PFSK-1 (cell line): ENCODE results near the gene OIT3.

Experiments
- FOXP2 ChIP-seq: optimal IDR thresholded peaks from 2 replicates; pipeline ENCODE3; 2011; ENCODE audit warnings: borderline replicate concordance, control low read depth, inconsistent platforms; ENCODE audit not compliant: insufficient read depth; ENCODE audit errors: extremely low read length, extremely low read depth
- POLR2AphosphoS5 ChIP-seq: IDR thresholded peaks from 2 replicates; pipeline ENCODE4 v1.6.1; 2012; ENCODE audit warnings: low read depth, mild to moderate bottlenecking, control low read depth, low read length, moderate library complexity
- REST ChIP-seq, 2 experiments: IDR thresholded peaks; 2 replicates each; pipeline versions ENCODE4 v1.6.1 to v1.8.0; 2011 to 2012; ENCODE audit warnings: low read depth in 2 of 2, low read length in 2 of 2, control low read depth in 1 of 2, inconsistent platforms in 1 of 2, mild to moderate bottlenecking in 1 of 2, moderate library complexity in 1 of 2; ENCODE audit not compliant: insufficient read depth in 1 of 2
- SIN3A ChIP-seq: IDR thresholded peaks from 2 replicates; pipeline ENCODE4 v1.6.1; 2012; ENCODE audit warnings: mild to moderate bottlenecking, low read length, moderate library complexity, borderline replicate concordance; ENCODE audit not compliant: insufficient read depth
- TAF1 ChIP-seq: IDR thresholded peaks from 2 replicates; pipeline ENCODE4 v1.6.1; 2012; ENCODE audit warnings: low read length, control low read depth, borderline replicate concordance; ENCODE audit not compliant: insufficient read depth

OIT3 gene

GRCh38 chr10:72948762-72949161 is 55.2 kb downstream of the OIT3 start:
- TF ChIP-seq REST (IDR thresholded peaks at IDR 0.05; ENCODE audit: insufficient read depth in 1 of 2, low read depth in 2 of 2, low read length in 2 of 2), result no peak
- TF ChIP-seq POLR2AphosphoS5, result no peak
- TF ChIP-seq SIN3A, result no peak
- TF ChIP-seq TAF1, result no peak
- TF ChIP-seq FOXP2, result no peak

GRCh38 chr10:72951760-72952159 is 58.2 kb downstream of the OIT3 start:
- TF ChIP-seq REST (IDR thresholded peaks at IDR 0.05; ENCODE audit: insufficient read depth in 1 of 2, low read depth in 2 of 2, low read length in 2 of 2) (no peak), POLR2AphosphoS5 (no peak), SIN3A (no peak), FOXP2 (no peak), TAF1 (no peak)

DNA sequence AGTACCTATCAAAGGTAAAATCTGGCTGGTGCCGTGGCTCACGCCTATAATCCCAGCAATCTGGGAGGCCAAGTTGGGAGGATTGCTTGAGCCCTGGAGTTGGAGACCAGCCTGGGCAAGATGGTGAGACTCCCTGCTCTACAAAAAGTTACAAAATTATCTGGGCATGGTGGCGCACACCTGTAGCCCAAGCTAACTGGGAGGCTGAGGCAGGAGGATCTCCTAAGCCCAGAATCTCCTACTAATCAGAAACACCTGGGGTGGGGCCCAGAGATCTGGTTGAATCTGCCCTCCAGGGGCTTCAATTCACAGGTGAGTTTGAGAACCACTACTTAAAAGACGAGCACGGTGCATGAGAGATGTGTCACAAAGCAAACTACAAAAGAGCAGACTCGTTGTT is 58.6 kb downstream of the OIT3 start:
- TF ChIP-seq SIN3A (no peak), REST (IDR thresholded peaks at IDR 0.05; ENCODE audit: insufficient read depth in 1 of 2, low read depth in 2 of 2, low read length in 2 of 2) (no peak), TAF1 (no peak)

DNA sequence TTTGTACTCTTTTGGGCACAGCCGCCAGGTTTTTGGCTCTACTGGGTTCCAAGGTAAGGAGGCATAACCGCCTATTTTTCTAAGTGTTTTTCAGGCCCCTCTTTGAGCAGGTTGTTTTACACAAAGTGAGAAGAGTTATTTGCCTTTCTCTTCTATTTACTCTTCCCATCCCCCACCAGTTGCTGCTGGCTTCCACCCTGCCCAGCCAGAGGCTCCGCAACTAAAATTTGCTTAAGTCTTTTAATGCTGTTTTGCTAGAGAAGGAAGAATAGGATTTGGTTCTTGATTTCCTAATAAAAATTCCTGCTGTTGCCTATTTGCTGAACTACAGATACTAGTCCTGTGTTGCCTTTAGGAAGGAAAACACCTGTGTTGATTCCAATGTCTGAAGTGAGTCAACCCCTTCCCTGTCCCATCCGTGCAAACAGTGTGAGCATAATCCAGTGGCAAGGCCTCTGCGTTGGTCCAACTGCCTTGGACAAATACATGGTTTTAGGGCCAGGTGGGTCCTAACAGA is 59.2 kb downstream of the OIT3 start:
- no peak for TF ChIP-seq POLR2AphosphoS5
- TF ChIP-seq TAF1, result no peak

DNA sequence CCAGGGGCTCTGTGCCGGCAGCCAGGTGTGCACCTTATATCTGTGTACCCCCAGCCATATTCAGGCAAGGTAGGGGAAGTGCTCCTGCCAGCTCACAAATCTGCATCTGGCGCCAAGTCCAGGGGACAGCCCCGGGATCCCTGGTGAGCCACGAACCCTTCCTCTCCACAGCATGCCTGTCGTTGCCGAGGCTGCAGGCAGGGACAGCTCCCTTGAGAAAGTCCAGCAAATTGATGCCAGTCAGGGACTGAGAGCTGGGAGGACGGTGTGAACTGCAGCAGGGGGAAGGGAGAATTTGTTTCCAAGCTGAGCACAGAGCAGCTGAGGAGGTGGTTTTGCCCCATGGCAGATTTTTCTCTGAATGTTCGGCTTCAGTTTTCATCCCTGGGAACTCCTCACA is 60.1 kb downstream of the OIT3 start:
- TF ChIP-seq FOXP2 (no peak), REST (IDR thresholded peaks at IDR 0.05; ENCODE audit: insufficient read depth in 1 of 2, low read depth in 2 of 2, low read length in 2 of 2) (no peak), SIN3A (no peak), TAF1 (no peak), POLR2AphosphoS5 (no peak)
